HG02885 (cell line): Measurements from ENCODE around the gene RNLS.
A peak's percentile ranks its signal among the peaks of the same experiment; 100 is the strongest.

ENCODE experiments used
- ATAC-seq: cut with Tn5 transposase; IDR thresholded peaks from one replicate; pipeline ENCODE4 v1.9.1; 2021; ENCODE audit warnings: mild to moderate bottlenecking; ENCODE audit not compliant: unreplicated experiment, poor library complexity

The RNLS gene

DNA sequence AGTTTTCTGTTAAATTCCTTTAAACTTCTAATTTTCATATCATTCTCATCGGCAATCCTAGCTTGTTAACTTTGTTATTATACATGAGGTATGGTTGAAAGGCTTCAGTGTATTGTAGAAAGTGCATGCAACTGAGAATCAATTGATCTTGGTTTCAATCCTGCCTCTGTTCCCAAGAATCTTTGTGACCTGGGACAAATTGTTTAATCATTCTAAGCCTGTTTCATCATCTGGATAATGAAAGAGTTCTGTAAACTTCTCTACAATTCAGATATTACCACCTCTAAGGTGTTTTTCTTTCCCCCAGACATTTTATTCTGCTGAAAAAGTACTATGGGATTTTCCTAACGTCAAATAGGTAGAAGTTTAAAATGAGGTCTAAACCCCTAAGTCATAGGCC, 179.0 kb downstream of the RNLS start:
- no peak for ATAC-seq

DNA sequence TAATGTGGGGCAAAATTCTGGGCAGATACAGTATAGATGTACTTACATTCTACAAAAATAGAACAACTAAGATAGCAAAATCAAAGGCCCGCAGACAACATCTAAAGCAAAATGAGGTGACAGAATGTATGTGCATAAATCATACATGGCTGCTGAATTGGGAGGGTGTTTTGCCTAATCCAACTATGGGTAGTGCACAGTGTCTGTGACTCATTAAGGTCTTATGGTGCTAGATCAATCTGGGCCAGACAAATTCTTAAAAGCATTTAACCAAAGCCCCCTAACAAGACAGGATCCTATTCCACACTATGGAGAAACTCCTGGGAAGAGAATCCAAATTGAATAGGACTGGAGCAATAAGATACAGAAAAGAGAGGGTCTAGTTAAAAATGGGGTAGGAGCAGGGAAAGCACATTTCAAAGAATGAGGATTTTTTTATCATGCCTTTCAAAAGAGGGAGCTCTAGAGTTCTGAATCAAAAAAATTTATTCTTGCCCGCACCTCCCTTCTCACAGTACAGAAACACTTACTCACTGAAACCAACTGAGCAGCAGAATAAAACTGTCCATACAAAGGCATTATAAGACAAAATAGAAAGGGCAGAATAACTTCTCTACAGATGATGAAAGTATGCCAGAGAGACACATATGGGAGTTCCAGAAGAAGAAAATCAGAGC, 181.3 kb downstream of the RNLS start:
- no peak for ATAC-seq

- ATAC-seq: no peak
Observed at GRCh38 chr10:88399240-88399639, 183.9 kb downstream of the RNLS start.

DNA sequence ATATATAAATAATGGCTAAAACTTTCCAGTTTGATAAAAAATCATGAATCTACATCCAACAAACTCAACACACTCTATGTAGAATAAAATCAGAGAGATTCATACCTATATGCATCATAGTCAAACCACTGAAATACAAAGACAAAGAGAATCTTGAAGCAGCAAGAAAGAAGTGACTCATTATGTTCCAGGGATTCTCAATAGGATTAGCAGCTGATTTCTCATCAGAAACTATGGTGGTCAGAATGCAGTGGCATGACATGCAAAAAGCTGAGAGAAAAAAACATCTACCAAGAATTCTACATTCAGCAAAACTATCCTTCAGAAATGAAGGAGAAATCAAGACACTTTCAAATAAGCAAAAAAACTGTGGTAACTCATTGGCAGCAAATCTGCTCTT, 187.4 kb downstream of the RNLS start:
- ATAC-seq: no peak

DNA sequence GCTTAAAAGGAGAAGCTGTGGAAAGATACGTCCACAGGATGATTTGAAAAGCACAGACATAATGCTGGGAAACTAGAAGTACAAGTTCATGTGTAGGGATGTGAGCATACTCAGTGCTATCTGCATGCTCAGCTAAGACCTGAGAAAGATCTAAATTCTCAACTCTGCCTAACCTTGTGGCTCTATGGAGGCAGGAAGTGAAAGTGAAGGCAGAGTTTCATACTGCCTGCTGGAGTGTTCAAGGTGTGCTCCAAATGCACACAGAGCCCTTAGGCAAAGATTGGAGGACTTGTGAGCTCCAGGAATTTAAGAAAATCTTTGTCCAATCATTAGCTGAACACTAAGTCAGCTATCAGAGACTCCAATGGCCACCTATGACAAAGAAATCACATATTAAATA, 190.9 kb downstream of the RNLS start:
- peak; percentile 90 for ATAC-seq

GRCh38 chr10:88390041-88390440, 193.1 kb downstream of the RNLS start:
- ATAC-seq: no peak

DNA sequence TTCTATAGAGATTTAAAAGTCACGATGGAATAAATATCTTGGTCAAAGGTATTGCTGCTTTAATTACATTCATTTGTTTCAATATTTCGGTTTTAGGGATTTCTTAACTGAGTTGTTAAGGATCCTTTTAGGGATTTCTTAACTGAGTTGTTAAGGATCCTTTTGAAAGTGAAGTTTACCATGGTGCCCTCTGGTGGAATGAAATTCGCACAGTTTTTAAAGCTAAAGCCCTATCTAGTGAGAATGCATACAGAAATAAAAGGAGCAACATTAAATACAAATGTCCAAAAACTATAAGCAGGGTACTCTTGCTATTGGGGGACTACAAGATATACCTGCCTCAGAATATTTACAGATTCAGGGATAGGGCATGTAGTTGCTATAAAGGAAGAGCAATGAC, 193.7 kb downstream of the RNLS start:
- ATAC-seq: no peak

GRCh38 chr10:88388324-88388723, 194.8 kb downstream of the RNLS start:
- ATAC-seq: no peak

GRCh38 chr10:88386821-88387773, 196.0 kb downstream of the RNLS start:
- ATAC-seq: peak; percentile 55

DNA sequence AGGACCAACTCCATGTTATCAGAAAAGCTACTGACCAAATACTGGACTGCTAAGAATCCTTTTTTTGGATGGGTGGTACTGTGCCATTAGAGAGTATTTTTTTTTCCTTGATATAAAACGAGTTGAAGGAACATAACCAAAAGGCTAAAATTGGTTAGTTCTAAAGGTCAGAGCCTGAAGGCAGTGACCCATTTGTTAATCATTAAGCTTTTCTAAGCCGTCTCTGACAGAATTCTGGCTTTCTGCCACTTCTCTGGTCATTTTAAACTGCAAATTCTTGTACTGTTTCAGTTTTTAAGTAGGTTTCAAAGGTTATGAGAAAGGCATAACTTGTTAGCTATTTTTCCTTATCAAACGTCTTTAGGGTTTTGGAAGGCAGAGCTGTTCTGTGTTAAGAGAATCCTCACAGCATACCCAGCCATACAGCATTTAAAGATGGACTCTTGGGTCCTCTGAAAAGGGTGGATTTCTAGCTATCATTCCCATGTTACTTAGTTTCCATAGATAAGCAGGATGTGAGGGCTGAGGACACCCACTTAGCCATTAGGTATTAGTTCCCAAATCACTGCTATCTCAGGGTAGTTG, 196.8 kb downstream of the RNLS start:
- ATAC-seq: peak; percentile 33

GRCh38 chr10:88385601-88386203, 197.4 kb downstream of the RNLS start:
- peak; percentile 72 for ATAC-seq

DNA sequence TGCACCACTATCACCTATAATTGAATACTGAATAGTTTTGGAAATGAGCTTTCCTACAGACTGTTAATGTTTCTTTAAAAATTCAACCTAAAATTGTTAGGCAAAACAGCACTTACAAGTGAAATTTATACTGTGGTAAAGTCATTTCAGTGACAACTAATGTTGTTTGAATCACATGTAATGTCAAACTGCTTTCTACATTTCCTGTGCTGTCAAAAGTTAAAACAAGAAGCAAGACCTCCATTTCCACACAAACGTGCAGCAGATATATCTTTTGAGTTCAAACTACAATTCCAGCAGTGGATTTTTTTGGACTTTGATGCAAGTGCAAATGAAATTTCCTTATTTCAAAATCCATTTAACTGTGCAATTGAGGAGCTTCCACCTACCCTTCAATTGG, 199.8 kb downstream of the RNLS start:
- no peak for ATAC-seq

- ATAC-seq: no peak
Observed at GRCh38 chr10:88382699-88383098, 200.4 kb downstream of the RNLS start.

DNA sequence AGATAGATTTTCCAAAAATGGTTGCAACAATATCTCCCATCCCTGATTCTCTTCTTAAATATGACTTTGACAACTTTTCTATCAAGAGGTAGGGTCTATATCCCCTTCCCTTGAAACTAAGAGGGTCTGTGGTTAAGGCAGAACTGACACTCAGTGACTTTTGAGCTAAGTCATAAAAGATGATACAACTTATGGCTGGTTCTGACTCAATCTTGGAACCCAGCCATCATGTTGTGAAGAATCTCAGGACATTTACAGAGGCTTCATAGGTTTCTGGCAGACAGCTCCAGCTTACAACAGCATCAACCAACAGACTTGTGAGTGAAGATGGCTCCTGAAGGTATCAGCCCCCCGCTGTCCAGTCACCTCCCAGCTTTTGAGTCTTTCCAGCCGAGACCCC, 203.5 kb downstream of the RNLS start:
- ATAC-seq: no peak

- no peak for ATAC-seq
Observed at GRCh38 chr10:88377510-88377909, 205.6 kb downstream of the RNLS start.

GRCh38 chr10:88374392-88375175, 208.5 kb downstream of the RNLS start:
- no peak for ATAC-seq

GRCh38 chr10:88372881-88373592, 210.1 kb downstream of the RNLS start:
- no peak for ATAC-seq

DNA sequence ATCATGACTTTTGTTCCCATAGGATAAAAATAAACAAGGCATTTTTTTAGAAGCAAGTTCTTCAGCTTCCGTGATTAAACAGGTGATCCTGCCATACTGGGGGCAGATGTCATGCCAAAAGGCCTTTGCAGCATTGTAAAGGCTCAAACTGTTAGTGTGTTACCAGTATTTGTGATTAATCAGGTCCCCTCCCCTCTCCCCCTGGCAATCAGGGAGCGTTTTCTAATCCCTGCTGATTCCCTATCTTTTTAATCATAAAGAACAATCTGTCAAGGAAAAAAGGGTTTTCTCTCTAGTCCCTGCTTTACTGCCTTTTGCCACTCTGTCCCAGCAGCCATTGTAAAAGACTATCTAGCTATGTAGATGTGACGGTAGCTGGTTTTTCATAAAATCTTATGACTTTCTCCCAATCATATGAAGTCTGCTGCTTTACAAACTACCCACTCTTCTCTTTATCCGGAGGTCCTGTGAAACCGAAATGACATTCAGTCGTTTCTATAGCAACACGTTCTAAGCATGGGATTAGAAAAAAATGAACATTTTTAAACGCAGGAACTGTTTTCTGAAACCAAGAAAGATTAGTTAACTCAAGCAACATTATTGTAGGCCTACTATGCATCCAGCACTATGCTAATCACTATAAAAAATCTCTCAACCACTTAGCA, 210.9 kb downstream of the RNLS start:
- ATAC-seq: no peak

GRCh38 chr10:88370713-88371112, 212.4 kb downstream of the RNLS start:
- ATAC-seq: no peak
